ENCODE results near the gene USP25.

Gene USP25

DNA sequence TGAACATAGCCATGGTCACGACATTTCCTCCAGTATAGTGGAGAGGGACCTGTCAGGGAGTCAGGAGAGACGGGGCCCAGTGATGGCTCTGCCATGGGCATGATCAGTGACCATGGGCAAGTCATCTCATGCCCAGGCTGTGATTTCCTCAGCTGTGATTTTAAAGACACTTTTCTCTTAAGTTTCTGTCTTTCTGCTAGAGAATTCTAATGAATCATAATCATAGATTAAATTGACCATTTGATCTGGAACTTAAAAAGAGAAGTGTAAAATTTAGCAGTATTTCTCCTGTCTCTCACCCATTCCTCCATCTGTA, 112.7 kb downstream of the USP25 start:
- in situ Hi-C loops (cut with HindIII; ENCODE audit: low pct_unique_long_range_greater_than_20kb, low sequenced_read_pairs), result no loop called here
- no peak for TF ChIP-seq JUND (IDR thresholded peaks at IDR 0.05; ENCODE audit: low read depth)
- no peak for DNase-seq (ENCODE audit: low read depth in 1 of 2, low spot score in 1 of 2)

GRCh38 chr21:15843766-15844165, 114.0 kb downstream of the USP25 start:
- no peak for TF ChIP-seq JUND (IDR thresholded peaks at IDR 0.05; ENCODE audit: low read depth)
- no peak for DNase-seq (ENCODE audit: low read depth in 1 of 2, low spot score in 1 of 2)
- in situ Hi-C loops (cut with HindIII; ENCODE audit: low pct_unique_long_range_greater_than_20kb, low sequenced_read_pairs), result no loop called here

GRCh38 chr21:15848634-15849560, 119.1 kb downstream of the USP25 start:
- in situ Hi-C loops (cut with HindIII; ENCODE audit: low pct_unique_long_range_greater_than_20kb, low sequenced_read_pairs), result no loop called here
- no peak for TF ChIP-seq JUND (IDR thresholded peaks at IDR 0.05; ENCODE audit: low read depth)
- DNase-seq (ENCODE audit: low read depth in 1 of 2, low spot score in 1 of 2), result no peak

GRCh38 chr21:15849927-15850326, 120.1 kb downstream of the USP25 start:
- in situ Hi-C loops (cut with HindIII; ENCODE audit: low pct_unique_long_range_greater_than_20kb, low sequenced_read_pairs), result no loop called here
- no peak for DNase-seq (ENCODE audit: low read depth in 1 of 2, low spot score in 1 of 2)
- no peak for TF ChIP-seq JUND (IDR thresholded peaks at IDR 0.05; ENCODE audit: low read depth)

DNA sequence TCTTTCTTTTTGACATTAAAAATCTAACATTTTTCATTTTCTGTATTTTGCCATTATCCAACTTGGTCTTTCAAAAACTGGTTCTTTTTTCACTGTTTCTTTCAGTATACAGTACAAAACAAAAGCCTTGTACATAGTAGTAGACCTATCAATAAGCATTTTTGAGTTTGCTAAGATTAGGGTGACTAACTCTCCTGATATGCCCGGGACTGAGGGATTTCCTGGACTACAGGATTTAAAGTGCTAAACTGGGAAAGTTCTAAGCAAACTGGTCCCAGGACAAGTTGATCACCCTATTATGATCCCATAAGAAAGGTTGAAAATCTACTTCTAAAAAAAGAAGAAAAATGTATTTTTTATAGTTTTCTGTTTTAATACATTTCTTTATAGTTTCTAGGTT, 120.9 kb downstream of the USP25 start:
- in situ Hi-C loops (cut with HindIII; ENCODE audit: low pct_unique_long_range_greater_than_20kb, low sequenced_read_pairs), result no loop called here
- TF ChIP-seq JUND (IDR thresholded peaks at IDR 0.05; ENCODE audit: low read depth), result no peak
- DNase-seq (ENCODE audit: low read depth in 1 of 2, low spot score in 1 of 2), result no peak

GRCh38 chr21:15852146-15852545, 122.4 kb downstream of the USP25 start:
- no peak for DNase-seq (ENCODE audit: low read depth in 1 of 2, low spot score in 1 of 2)
- in situ Hi-C loops (cut with HindIII; ENCODE audit: low pct_unique_long_range_greater_than_20kb, low sequenced_read_pairs), result no loop called here
- no peak for TF ChIP-seq JUND (IDR thresholded peaks at IDR 0.05; ENCODE audit: low read depth)

DNA sequence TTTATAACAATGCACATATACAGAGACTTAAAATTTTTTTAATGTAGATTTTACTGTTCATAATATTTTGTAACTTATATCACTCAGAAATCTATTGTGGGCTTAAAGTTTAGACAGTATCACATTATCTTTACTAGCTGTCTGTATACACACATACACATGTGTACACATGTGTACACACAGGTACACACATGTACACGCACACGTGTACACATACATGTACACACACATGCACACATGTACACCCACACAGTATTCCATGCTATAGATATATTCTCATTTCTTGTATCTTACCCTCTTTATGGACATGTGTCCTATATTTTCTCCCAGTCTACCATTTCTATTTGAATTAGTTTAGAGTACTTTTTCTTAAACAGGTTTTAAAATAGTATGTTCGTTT, 123.3 kb downstream of the USP25 start:
- no peak for TF ChIP-seq JUND (IDR thresholded peaks at IDR 0.05; ENCODE audit: low read depth)
- DNase-seq (ENCODE audit: low read depth in 1 of 2, low spot score in 1 of 2), result no peak
- in situ Hi-C loops (cut with HindIII; ENCODE audit: low pct_unique_long_range_greater_than_20kb, low sequenced_read_pairs), result no loop called here

DNA sequence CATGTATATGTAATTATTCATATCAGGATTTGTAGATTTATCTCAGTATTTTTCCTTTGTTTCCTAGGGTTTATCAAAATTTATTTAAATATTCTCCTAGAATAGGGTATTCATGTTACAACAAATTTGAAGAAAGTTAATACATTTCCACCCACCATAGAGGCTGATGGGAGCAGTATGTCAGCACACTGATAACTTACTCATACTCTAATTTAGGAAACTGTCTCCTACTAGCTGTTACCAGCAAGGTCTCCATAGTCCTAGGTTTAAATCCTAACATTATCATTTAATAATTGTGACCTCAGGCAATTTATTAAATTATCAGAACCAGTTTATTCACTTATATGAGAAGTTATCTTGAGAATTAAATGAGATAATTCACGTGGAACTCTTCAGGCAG, 127.0 kb downstream of the USP25 start:
- TF ChIP-seq JUND (IDR thresholded peaks at IDR 0.05; ENCODE audit: low read depth), result no peak
- in situ Hi-C loops (cut with HindIII; ENCODE audit: low pct_unique_long_range_greater_than_20kb, low sequenced_read_pairs), result no loop called here
- DNase-seq (ENCODE audit: low read depth in 1 of 2, low spot score in 1 of 2), result no peak

- TF ChIP-seq JUND (IDR thresholded peaks at IDR 0.05; ENCODE audit: low read depth), result no peak
- in situ Hi-C loops (cut with HindIII; ENCODE audit: low pct_unique_long_range_greater_than_20kb, low sequenced_read_pairs), result no loop called here
- DNase-seq (ENCODE audit: low read depth in 1 of 2, low spot score in 1 of 2), result no peak
Measured at GRCh38 chr21:15857740-15858139, 128.0 kb downstream of the USP25 start.

DNA sequence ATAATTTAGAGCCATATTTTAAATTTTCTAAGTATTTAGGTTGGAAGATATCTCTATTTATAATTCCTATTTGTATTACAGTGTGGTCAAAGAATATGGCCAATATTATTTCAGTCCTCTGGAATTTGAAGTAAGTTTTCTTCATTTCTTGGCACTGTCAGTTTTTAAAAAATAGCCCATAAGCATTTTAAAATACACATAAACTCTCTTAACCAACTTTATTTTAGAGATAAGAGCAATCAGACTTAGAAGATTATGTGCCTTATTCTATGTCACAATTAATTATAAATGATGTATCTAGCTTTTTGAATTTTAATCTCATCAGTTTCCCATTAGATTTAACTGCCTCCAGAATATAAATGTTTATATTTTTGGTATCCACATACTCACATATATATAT, 130.8 kb downstream of the USP25 start:
- no peak for TF ChIP-seq JUND (IDR thresholded peaks at IDR 0.05; ENCODE audit: low read depth)
- no peak for DNase-seq (ENCODE audit: low read depth in 1 of 2, low spot score in 1 of 2)
- in situ Hi-C loops (cut with HindIII; ENCODE audit: low pct_unique_long_range_greater_than_20kb, low sequenced_read_pairs), result no loop called here

DNA sequence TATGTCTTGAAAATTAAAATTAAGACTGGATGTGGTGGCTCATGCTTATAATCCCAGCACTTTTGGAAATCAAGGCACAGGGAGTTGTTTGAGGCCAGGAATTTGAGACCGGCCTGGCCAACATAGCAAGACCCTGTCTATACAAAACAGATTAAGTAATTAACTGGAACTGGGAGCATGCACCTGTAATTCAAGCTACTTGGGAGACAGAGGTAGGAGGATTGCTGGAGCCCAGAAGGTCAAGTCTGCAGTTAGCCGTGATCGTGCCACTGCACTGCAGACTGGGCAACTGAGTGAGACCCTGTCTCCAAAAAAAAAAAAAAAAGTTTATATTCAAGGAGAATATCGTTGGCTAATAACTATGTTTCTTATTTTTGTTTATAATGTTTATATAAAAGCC, 139.2 kb downstream of the USP25 start:
- no peak for DNase-seq (ENCODE audit: low read depth in 1 of 2, low spot score in 1 of 2)
- in situ Hi-C loops (cut with HindIII; ENCODE audit: low pct_unique_long_range_greater_than_20kb, low sequenced_read_pairs), result no loop called here
- TF ChIP-seq JUND (IDR thresholded peaks at IDR 0.05; ENCODE audit: low read depth), result no peak

GRCh38 chr21:15870819-15871218, 141.0 kb downstream of the USP25 start:
- in situ Hi-C loops (cut with HindIII; ENCODE audit: low pct_unique_long_range_greater_than_20kb, low sequenced_read_pairs), result no loop called here
- TF ChIP-seq JUND (IDR thresholded peaks at IDR 0.05; ENCODE audit: low read depth), result no peak
- DNase-seq (ENCODE audit: low read depth in 1 of 2, low spot score in 1 of 2), result no peak

- no peak for TF ChIP-seq JUND (IDR thresholded peaks at IDR 0.05; ENCODE audit: low read depth)
- in situ Hi-C loops (cut with HindIII; ENCODE audit: low pct_unique_long_range_greater_than_20kb, low sequenced_read_pairs), result no loop called here
- no peak for DNase-seq (ENCODE audit: low read depth in 1 of 2, low spot score in 1 of 2)
Measured at GRCh38 chr21:15872236-15872635, 142.5 kb downstream of the USP25 start.

DNA sequence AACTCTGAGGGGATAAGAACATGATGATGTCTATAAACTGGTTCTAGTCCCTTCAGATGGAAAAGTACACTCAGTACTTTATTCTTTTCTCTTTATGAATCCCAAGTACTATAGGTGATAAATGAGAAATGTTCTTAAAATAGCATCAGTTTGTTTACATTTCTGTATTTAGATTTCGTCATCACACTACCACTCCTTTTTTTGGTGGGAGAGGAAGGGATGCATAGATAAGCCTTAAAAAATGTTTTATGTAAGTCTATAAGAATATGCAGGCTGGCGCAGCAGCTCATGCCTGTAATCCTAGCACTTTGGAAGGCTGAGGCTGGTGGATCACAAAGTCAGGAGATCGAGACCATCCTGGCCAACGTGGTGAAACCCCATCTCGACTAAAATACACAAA, 144.8 kb downstream of the USP25 start:
- TF ChIP-seq JUND (IDR thresholded peaks at IDR 0.05; ENCODE audit: low read depth), result no peak
- no peak for DNase-seq (ENCODE audit: low read depth in 1 of 2, low spot score in 1 of 2)
- in situ Hi-C loops (cut with HindIII; ENCODE audit: low pct_unique_long_range_greater_than_20kb, low sequenced_read_pairs), result no loop called here

Measured in T47D (cell line).